ENCODE data around the gene TMC4.

- TF ChIP-seq, protein P1, sequence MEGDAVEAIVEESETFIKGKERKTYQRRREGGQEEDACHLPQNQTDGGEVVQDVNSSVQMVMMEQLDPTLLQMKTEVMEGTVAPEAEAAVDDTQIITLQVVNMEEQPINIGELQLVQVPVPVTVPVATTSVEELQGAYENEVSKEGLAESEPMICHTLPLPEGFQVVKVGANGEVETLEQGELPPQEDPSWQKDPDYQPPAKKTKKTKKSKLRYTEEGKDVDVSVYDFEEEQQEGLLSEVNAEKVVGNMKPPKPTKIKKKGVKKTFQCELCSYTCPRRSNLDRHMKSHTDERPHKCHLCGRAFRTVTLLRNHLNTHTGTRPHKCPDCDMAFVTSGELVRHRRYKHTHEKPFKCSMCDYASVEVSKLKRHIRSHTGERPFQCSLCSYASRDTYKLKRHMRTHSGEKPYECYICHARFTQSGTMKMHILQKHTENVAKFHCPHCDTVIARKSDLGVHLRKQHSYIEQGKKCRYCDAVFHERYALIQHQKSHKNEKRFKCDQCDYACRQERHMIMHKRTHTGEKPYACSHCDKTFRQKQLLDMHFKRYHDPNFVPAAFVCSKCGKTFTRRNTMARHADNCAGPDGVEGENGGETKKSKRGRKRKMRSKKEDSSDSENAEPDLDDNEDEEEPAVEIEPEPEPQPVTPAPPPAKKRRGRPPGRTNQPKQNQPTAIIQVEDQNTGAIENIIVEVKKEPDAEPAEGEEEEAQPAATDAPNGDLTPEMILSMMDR (IDR thresholded peaks at IDR 0.05): no peak
- TF ChIP-seq POLR2A (IDR thresholded peaks at IDR 0.05): no peak
Observed at GRCh38 chr19:54172471-54173358, at the start of gene TMC4.

Data from ovary (tissue), 3 donors.